DMS53 (cell line): ENCODE data around the gene CHPF.

Source experiments
- DNase-seq: peaks from one replicate; lab custom pipeline; 2025; lab: John Stamatoyannopoulos, UW

CHPF gene

DNA sequence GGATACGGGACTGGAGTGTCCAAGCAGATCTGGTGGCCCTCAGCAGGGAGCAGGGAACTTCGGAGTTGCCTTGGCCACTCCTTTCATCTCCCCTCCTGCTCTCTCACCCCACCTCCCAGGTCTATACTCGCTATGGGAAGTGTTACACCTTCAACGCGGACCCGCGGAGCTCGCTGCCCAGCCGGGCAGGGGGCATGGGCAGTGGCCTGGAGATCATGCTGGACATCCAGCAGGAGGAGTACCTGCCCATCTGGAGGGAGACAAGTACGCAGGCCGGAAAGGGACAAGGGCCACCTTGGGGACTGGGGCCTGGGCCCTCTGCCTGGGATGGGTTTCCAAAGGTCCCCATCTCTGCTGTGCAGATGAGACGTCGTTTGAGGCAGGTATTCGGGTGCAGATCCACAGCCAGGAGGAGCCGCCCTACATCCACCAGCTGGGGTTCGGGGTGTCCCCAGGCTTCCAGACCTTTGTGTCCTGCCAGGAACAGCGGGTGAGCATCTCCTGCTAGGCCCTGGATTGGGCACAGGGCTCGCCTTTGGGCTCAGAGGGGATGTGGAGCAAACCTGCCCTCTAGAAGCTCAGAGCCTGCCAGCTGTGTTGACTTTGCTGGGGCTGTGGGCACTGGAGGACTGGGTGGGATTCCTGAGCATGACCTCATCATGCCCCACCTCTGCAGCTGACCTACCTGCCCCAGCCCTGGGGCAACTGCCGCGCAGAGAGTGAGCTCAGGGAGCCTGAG, 11.8 kb downstream of the CHPF start:
- peak; percentile 27 for DNase-seq

DNA sequence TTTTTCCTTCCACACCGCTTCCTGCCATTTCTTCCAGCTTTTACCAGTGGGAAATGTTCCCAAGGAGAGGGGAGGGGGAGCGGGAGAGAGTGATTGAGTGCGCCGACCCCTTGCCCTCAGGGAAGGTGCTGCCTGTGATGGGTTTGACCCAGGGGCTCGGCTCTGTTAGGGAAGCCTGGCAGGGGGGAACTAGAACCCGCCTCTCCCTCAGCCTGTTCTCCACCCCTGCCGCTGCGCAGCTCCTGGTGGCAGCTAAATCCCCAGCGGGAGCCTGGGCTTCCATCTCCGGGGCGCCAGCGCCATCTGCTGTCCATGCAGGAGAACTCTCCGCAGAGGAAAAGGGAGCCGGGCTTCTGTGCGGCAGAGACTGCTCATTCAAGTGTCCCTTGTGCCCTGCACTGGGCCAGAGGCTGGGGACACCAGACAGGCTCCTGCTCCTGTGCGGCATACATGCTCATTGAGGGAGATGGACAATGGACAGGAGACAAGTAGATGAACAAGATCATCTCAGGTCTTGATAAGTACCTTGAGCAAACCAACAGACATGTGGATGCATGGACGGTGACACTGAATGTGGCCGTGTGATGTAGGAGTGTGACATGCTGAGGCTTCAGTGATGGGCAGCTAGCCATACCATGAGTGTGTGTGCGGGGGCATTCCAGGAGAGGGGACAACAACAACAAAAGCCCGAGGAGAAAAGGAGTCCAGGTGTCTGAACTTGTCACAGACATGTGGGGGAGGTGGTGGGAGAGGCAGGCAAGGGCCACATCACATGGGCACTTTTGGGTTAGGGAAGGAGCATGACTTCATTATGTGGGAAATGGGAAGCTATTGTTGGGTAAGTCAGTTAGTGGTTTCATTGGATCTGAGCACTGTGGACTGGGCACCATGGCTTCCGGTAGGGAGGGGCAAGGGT, 13.3 kb downstream of the CHPF start:
- DNase-seq, result peak; percentile 87

DNA sequence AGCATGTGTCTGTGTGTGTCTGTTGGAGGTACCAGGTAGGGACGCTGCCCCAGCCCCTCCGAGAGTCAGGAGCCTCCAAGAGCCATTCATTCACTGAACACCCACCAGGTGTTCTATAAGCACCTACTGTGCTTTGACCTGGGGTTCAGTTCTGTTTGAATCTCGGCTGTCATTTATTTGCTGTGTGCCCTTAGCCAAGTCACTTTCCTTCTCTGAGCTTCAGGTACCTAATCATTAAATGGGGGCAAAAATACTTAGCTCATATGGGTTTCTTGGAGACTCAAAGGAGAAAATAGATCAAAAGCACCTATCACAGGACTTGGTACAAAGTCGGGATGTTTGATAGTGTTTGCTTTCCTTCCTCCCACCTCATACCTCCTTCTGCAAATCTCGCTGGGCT, 16.1 kb downstream of the CHPF start:
- DNase-seq, result no peak

DNA sequence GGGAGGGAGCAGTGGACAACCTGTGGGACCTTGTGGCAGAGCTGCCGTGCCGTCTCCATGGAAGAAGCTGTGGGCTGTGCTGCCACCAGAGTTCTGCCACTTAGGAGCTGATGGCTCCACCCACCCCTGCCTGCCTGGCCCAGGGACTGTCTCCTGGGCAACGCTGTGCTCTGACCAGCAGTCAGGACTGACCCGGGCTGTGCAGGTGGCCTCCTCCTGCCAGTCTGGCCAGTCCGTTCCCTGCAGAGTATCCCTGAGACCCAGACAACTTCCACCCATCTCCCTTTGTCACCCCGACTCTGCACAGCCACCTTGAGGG, 16.6 kb downstream of the CHPF start:
- DNase-seq, result peak; percentile 79

DNA sequence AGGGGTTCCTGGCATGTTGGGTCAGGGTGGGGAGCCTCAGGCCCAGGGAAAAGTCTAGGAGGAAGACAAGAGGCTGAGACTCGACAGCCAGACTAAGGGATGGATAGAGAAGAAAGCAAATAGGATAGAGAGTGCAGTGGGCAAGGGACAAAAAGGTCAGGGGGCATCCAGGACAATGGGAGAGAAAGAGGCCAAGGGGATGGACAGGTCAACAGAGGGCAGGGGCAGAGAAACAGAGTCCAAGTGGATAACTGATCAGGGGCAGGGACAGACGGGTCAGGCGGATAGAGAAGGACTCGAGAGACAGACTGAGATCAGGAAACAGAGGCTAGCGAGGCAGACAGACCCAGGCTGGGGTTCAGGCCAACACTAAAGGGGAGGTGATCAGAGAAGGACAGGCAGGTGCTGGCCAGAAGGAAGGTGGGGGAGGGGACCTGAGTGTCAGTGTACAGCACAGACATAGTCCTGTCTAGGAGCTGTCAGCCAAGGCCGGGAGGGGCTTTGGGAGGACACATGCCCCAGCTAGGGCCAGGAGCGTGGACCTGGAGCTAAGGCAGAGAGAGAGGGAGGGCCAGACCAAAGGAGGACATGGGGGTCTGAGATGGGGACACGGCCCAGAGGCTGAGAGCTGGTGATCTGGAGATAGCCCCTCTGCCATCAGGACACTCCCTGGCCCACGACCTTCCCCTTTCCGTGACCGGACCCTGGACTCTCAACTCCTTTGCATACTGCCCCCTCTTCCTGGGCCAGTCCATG, 17.1 kb downstream of the CHPF start:
- peak; percentile 34 for DNase-seq

DNA sequence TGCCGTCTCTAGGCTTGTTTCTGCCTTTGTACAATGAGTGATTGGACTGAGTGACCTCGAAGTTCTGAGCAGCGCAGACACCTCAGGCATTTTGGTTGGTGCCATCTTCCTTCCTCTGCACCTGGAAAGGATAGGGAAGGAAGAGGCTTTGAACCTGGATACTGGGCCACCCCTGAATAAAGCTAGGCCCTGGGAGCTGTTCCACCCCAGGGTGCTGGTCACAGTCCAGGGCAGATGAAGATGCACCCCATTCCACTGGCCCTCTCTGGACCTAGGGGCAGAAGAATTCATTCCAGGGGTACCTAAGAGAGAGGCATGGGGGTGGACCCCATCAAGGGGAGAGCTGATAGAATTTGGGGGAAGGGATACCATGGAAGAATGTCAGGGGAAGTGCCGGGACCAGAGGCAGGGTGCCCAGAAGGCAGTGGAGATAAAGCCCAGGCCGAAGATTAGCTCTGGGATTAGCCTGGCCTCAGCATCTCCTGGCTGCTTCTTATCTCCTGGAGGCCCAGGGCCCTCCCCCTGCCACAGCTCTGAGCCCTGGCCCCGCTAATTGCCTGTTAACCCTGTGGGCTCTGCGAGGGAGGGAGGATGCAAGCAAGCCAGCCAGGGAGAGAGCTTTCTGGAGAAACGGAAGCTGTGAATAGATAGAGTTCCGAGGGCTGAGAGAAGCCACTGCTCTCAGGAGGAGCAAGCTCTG, 17.9 kb downstream of the CHPF start:
- DNase-seq, result no peak

DNA sequence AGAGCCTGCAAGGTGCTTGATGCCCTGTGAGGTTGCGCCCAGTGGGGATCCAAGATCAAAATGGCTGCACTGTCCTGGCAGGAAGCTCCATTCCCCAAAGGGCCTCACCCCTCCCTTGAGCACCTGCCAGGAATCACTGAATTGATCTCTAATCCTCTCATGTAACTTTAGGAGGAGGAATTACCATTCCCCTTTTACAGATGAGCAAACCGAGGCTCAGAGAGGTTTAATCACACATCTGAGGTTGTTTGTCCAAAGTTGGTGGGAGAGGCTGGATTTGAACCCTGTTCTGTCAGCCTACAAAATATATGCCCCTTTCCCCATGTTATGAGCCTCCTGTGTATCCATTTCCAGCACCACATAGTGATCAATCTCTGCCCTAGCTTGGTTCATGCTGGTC, 18.8 kb downstream of the CHPF start:
- DNase-seq, result no peak

DNA sequence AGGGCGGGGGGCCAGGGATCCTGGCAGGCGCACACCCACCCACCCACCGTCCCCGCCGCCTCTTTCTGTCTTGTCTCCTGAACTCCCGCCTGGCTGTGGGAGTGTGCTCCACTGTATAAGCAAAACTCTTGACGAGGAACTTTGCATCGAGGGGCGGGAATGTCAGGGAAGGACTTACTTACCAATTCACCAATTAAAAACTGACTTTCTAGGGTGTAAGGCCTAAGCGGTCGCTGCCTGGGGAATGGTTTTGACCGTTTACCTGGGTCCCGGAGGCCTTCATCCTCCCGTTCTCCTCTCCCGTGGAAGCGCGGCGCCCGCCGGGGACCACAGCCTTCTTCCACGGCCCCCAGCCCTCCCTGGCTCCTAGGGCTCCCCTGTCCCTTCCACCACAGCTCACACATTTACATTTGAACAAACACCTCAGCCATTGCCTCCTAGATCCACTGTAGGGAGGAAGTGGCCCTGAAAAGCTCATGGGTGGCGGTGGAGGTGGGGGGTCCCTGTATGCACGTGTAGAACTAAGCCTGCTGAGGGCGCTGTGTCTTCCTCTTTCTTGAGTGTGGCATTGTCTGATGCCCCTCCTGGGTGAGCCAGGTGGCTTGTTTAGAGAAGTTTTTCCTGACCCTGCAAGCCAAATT, 20.5 kb downstream of the CHPF start:
- DNase-seq, result peak; percentile 58

DNA sequence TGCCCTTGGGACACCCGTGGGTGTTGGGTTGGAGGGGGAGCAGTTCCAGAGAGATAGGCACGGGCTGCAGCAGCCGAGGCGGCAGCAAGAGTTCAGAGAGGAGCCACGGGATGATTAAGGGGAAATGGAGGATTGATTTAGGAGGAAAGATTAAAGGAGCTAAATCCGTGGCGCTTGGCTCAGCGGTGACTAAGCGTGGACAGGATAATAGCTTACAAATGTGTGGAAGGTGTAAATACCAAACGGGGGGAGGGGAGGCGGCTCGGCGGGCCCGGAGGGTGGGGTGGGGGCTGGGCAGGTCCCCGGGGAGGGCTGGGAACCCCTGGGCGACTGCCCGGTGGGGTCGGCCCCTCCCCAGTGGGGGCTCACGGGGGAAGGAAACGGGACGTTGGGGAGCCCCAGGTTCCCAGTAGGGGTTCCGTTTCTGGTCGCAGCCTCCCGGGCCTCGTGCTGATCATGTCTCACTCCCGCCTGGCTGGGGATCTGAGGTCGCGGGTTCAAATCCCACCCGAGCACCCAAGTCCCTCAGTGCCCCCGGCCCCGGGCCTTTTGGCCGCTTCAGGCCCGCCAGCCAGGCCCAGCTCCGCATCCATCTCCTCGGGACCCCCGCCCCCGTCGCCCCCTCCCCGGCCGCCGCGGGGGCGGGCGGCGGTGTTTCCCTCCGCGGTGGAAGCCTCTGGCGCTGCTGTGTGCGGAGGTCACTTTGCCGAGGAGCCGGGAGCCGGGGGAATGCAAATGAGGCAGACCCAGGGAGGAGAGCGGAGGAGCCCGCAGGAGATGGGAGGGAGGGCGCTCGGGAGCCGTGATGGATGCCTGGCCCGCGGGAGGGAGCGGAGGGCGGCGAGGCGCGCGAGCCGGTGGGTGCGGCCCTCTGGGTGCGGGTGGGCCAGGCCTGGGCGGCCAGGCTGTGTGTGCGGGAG, 21.2 kb downstream of the CHPF start:
- peak; percentile 79 for DNase-seq

DNA sequence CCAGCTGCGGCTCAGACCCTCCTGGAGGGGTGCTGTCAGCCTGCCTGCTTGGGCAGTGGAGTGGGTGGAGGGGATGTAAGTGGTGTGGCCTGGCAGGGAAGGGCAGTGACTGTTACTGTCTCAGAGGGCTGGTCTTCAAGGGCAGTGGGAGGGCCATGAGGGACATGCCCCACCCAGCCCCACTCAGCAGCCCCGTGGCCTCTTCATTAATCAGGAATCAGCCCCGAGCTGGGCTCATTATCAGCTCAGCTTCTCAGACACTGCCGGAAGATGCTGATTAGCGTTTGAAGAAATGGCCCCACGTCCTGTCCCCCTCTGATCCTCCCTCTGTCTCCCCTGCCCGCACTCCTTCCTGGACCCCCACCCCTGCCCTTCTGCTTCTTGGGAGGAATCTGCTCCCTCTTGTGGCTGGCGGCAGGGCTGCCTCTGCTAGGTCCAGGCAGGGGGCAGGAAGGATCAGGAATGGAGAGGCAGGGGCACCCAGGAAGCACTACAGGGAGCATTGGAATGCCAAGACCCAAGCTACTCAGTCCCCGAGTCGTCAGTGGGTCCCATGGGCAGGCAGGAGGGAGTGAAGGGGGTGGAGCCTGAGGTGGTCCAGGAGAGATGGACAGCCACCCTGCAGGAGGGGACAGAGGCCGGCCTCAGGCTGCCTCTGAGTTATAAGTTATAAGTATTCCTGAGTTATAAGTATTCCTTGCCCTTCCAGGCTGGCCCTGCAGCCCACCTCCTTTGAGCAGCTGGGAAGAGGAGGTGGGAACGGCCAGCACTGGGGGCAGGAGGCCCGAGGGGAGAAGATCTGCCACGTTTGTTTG, 22.3 kb downstream of the CHPF start:
- DNase-seq, result peak; percentile 68

DNA sequence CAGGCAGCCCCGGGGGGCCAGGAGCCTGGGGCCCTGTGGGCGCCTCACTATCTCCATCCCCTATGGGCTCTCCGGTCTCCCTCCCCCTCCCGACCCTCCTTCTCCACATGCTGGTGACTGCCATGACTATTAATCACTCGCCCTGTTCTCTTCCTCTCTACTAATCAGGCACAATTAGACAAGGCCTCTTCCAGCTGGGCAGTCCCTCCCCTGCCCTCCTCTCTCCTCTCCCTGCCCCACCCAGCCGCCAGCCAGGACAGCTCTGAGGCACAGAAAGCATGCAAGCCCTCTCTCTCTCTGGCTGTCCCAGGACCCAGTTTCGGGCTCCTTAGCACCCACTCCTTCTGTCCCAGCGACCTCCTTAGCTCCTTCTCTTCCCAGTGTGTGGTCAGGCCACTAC, 23.5 kb downstream of the CHPF start:
- DNase-seq, result no peak

DNA sequence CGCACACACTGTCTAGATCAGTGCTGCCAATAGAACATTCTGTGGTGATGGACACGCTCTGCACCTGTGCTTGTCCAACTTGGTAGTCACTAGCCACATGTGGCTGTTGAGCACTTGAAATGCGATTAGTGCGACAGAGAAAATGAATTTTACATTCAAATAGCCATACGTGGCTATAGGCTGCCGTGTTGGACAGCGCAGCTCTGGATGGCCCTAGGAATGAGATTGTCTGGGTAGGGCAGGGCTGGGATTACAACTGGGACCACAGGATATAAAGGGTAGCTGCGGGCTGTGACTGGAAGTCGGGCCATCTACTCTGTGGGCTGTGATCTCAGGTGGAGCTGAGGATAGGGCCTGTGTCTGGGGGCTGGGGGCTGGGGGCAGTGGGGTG, 24.1 kb downstream of the CHPF start:
- DNase-seq, result no peak

DNA sequence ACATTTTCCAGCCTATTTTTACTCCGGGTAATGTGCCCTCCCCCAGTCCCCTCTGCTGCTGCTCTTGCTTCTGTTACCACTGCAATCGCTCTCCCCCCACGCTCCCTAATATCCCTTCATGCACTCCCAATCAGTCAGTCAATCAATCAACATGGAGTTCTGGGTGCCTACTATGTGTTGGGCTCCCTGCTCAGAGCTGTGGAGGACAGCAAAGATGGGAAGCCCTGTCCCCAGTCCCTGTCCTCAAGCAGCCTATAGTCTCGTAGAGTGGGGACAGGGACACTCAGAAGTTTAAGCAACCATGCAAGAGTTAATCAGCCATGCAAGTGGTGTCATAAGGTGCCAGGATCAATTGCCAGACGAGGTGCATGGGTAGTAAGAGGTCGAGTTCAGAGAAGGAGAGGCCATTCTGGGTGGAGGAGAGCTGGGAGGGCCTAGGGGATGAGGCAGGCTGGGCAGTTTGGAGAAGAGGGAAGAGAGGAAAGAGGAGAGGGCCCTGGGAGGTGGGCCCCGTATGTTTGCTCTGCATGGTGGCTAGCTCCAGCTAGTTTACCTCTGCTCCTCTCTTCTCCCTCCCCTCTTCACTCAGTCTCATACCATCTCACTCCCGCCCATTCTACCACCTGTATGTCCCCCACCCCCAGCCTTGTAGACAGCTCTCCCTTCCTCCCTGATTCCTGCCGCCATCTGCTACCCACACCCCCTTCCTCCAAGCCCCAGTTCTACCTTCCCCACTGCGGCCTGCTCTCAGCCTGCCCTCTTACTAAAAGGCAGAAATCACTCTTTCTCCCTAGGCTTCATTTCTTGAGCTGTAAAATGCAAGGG, 25.4 kb downstream of the CHPF start:
- no peak for DNase-seq

DNA sequence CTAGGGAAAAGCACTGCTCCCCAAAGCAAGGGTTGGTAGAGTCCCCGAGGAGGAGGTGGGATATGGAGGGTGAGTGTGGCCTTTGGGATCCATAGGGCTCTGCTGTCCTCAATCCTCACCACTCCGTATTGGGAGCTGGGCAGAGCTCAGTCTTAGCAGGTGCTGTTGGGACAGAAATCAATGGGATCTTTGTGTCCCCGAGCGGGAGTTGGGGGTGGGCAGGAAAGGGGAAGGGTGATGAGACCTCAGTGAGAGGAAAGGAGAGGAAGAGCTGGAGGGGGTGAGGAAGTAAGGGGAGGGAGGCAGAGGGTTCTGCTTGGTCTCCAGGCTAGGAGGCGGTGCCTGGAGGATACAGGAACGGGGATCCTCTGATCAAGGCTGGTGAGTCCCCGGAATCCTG, 26.7 kb downstream of the CHPF start:
- DNase-seq, result no peak

DNA sequence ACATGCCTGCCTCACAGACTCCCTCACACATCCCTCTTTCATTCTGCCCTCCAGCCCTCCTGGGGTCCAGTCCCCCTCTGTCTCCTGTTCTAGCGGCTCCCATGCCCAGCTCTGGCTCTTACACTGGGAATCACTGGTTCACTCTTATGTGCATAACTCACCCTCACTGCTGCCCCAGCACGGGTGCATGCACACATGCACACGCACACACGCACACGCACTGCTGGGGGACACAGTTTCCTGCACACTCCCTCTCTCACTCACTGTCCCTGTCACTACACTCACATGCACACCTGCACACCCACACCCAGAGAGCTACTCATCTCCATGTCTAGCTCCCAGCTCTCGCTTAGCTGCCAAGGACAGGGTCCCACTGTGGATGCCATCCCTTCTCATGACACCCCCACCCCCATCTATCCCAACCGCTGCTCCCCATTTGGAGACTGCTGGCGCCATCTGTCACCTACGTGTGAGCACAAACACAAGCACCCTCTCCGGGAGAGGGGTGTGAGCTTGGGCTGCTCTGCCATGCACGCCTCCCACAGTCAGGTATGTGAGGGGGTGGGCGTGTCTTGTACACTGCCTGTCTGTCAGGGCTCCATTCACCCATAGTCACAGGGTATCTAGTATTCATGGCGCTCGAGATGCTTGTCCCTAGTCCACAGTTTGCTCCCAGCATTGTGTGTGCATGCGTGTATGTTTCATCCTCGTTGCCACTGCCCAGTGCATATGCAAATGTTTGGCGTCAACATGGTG, 27.6 kb downstream of the CHPF start:
- no peak for DNase-seq

DNA sequence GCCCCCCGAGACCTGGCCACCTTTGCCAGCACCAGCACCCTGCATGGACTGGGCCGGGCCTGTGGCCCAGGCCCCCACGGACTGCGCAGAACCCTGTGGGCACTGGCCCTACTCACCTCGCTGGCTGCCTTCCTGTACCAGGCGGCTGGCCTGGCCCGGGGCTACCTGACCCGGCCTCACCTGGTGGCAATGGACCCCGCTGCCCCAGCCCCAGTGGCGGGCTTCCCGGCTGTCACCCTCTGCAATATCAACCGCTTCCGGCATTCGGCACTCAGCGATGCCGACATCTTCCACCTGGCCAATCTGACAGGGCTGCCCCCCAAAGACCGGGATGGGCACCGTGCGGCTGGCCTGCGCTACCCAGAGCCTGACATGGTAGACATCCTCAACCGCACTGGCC, 28.8 kb downstream of the CHPF start:
- no peak for DNase-seq

DNA sequence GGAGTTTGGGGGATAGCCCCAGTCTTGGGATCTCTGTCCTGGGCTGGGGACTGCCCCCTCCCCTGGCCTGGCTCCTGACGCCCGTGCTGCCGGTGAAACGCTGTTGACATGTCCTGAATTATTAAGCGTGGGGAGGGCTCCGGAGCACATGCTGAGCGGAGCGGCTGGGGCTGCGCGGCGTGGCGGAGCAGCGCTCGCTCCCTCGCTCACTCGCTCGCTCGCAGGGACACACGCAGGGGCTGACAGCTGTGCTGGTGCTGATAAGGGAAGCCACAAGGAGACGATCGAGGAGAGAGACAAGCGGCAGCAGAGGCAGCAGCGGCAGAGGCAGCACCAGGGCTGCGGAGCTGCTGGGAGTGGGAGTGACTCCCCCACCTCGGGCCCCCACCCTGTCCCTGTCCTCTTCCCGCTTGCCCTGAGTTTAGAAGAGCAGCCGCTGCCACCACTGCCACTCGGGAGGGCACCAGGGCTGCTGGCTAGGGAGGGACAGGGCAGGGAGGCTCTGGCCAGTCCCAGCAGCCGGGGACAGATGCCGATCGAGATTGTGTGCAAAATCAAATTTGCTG, 29.3 kb downstream of the CHPF start, which contains the start of gene ASIC4:
Gene ASIC4, plus strand, starts transcription at position 287 of the 566 bp plus-strand sequence. Its CDS starts 243 bp downstream, at position 530.
- peak; percentile 61 for DNase-seq

DNA sequence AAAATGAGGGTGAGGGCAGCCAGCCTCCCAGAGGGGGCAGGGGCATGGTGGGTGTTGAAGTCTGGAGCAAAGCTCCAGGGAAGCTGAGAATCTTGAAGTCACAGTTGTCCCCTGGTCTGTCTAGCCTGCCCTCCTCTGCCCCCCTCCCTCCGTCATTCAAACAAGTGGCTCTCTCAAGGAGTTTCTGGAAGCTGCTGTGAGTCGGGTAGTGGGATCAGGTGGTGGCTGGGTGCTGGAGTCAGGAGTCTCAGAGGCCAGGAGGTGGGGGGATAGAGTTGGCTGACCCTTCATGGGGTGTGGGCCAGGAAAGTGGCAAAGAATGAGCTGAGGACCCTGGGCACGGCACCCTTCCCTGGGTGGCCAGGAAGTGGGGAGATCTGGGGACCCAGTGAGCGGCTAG, 29.8 kb downstream of the CHPF start:
- no peak for DNase-seq
